Activated CD8-positive, alpha-beta memory T cell treated with anti-CD3 and anti-CD28 coated beads, Interleukin-2, amount 10 ng/mL, durations not matched to agents 7 days and 5 days (primary cell): ENCODE measurements around the gene LCP2. TPM values are rescaled to one million over a fixed set of nuclear protein-coding genes. Genes with fewer than 3 reads are reported as not detected.

Source experiments
- ATAC-seq: fragments of 150-1000 bp; cut with Tn5 transposase; one replicate; pipeline ENCODE4 v1.10.0; 2021; ENCODE audit warnings: moderate library complexity
- CTCF ChIA-PET: fragments of 350-600 bp; sonication (Branson Sonifier 250); formaldehyde crosslinking; loops from one replicate; lab custom pipeline; 2021; ENCODE audit warnings: antibody characterized with exemption; lab: Charles Lee
- DNase-seq: peaks from one replicate; pipeline ENCODE4 v3.0.0-alpha.2; 2020
- H3K27ac Mint-ChIP-seq: one replicate; pipeline ENCODE4 v1.8.0; 2021; ENCODE audit warnings: mild to moderate bottlenecking, mixed read lengths
- H3K27me3 Mint-ChIP-seq: one replicate; pipeline ENCODE4 v1.8.0; 2021; ENCODE audit warnings: mixed read lengths
- H3K36me3 Mint-ChIP-seq: one replicate; pipeline ENCODE4 v1.8.0; 2021; ENCODE audit warnings: mild to moderate bottlenecking, mixed read lengths
- H3K4me1 Mint-ChIP-seq: one replicate; pipeline ENCODE4 v1.8.0; 2021; ENCODE audit warnings: mixed read lengths
- H3K4me3 Mint-ChIP-seq: one replicate; pipeline ENCODE4 v1.8.0; 2021; ENCODE audit warnings: mild to moderate bottlenecking, moderate library complexity, mixed read lengths
- H3K9me3 Mint-ChIP-seq: one replicate; pipeline ENCODE4 v1.8.0; 2022; ENCODE audit warnings: low read depth, mixed read lengths
- total RNA-seq, 2 experiments: library from RNA; stranded (reverse); gene quantifications; one replicate each; pipeline ENCODE4 v1.2.3, GENCODE V29; 2021

LCP2 gene
- total RNA-seq, 2 experiments from 2014 or later: 393 to 419 TPM

GRCh38 chr5:170202117-170202516 lies 95.5 kb downstream of the LCP2 start:
- no peak overlapping the region for H3K27ac Mint-ChIP-seq
- no peaks in the 10 kb centered on the region for H3K9me3 Mint-ChIP-seq
- H3K4me3 Mint-ChIP-seq: no peak overlapping the region
- ATAC-seq (no peak), DNase-seq (no peak)
- H3K4me1 Mint-ChIP-seq: no peaks in the 10 kb centered on the region
- H3K36me3 Mint-ChIP-seq: no peaks in the 10 kb centered on the region
- peaks cover 46% of the 10 kb centered on the region for H3K27me3 Mint-ChIP-seq
- CTCF ChIA-PET: no interaction called here

DNA sequence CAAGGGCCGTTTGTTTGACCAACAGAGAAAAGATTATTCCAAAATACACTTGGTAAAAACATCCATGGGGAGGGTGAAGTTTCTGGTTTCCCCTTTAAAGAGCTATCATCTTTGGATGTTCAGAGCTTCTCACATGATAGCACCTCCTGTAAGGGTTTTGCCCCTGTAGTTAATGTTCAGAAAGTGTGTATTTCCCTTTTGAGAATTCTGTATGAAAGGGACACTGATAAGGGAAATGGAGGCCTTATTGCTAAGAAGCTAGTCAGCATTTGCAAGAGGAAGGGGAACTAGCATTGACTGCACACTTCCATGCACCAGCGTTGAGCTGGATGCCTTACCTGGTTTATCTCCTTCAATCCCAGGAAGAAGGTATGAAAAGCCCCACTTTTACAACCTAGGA lies 96.3 kb downstream of the LCP2 start:
- Mint-ChIP-seq H3K9me3 (no peaks in the 10 kb centered on the region), H3K4me1 (no peaks in the 10 kb centered on the region), H3K27ac (no peak overlapping the region), H3K36me3 (no peaks in the 10 kb centered on the region), H3K4me3 (no peak overlapping the region), H3K27me3 (peaks cover 41% of the 10 kb centered on the region)
- DNase-seq (no peak), ATAC-seq (no peak)
- CTCF ChIA-PET: no interaction called here

GRCh38 chr5:170200876-170201275 lies 96.7 kb downstream of the LCP2 start:
- Mint-ChIP-seq H3K9me3 (no peaks in the 10 kb centered on the region), H3K27ac (no peak overlapping the region), H3K27me3 (peaks cover 37% of the 10 kb centered on the region), H3K36me3 (no peaks in the 10 kb centered on the region), H3K4me1 (no peaks in the 10 kb centered on the region), H3K4me3 (no peak overlapping the region)
- DNase-seq: no peak
- CTCF ChIA-PET: no interaction called here
- no peak for ATAC-seq

Other genes starting within 250 kb of the LCP2 start
- not detected for gene FOXI1, start 191.9 kb downstream of the LCP2 start, total RNA-seq
- gene C5orf58, start 64.8 kb downstream of the LCP2 start, total RNA-seq: not detected
- not detected for gene KCNMB1, start 91.6 kb upstream of the LCP2 start, total RNA-seq
- not detected for gene KCNIP1, start 206.2 kb upstream of the LCP2 start, total RNA-seq